Vagina (tissue), 2 donors: ENCODE results near the gene UTP25.

Source experiments
- POLR2A ChIP-seq, 2 donors: fragments of 450-650 bp; IDR thresholded peaks; one replicate each; pipeline ENCODE4 v1.6.1; 2017; ENCODE audit warnings: antibody characterized with exemption in 2 of 2, mild to moderate bottlenecking in 2 of 2, moderate library complexity in 2 of 2
- POLR2AphosphoS5 ChIP-seq, 2 donors: sonication (generic); formaldehyde crosslinking; IDR thresholded peaks; one replicate each; pipeline ENCODE4 v1.9.0; 2017; ENCODE audit warnings: antibody characterized with exemption in 2 of 2, mild to moderate bottlenecking in 2 of 2, low read depth in 1 of 2; ENCODE audit not compliant: insufficient read depth in 1 of 2
- TF ChIP-seq, protein P1 (sequence below), 3 experiments: fragments of 450-650 bp in 2 of 3; fragments of 200-600 bp in 1 of 3; sonication (generic) in 1 of 3; IDR thresholded peaks; one replicate each; pipeline ENCODE4 v1.5.1; 2017 to 2019; ENCODE audit warnings: antibody characterized with exemption in 3 of 3, mild to moderate bottlenecking in 2 of 3, moderate library complexity in 2 of 3

DNA sequence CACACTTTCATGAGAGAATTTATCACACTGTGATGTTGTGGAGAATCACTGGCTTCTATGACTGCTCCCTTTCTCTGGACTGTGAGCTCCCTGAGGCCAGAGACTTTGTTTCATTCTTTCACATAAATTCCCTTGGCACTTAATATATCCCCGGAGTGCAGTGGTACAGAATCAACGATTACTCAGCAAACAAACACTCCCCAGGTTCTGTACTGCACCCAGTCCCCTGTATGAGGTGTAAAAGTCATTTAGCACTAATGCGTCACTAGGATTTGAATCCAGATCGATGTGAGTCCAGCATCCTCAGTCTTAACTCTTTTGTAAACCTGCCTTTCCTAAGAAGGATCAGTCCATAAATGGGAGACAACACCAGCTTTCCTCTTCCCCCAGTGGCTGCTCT is 6.8 kb upstream of the UTP25 start:
- TF ChIP-seq, protein P1, sequence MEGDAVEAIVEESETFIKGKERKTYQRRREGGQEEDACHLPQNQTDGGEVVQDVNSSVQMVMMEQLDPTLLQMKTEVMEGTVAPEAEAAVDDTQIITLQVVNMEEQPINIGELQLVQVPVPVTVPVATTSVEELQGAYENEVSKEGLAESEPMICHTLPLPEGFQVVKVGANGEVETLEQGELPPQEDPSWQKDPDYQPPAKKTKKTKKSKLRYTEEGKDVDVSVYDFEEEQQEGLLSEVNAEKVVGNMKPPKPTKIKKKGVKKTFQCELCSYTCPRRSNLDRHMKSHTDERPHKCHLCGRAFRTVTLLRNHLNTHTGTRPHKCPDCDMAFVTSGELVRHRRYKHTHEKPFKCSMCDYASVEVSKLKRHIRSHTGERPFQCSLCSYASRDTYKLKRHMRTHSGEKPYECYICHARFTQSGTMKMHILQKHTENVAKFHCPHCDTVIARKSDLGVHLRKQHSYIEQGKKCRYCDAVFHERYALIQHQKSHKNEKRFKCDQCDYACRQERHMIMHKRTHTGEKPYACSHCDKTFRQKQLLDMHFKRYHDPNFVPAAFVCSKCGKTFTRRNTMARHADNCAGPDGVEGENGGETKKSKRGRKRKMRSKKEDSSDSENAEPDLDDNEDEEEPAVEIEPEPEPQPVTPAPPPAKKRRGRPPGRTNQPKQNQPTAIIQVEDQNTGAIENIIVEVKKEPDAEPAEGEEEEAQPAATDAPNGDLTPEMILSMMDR (IDR thresholded peaks at IDR 0.05): no peak
- TF ChIP-seq POLR2A (IDR thresholded peaks at IDR 0.05): no peak
- no peak for TF ChIP-seq POLR2AphosphoS5 (IDR thresholded peaks at IDR 0.05; ENCODE audit: insufficient read depth in 1 of 2, low read depth in 1 of 2)
